GM19455 (cell line): ENCODE results near the gene SEL1L2.
"Not testable (repeated sequence)": the region's sequence is repeated elsewhere in the genome, so short reads cannot be mapped to it uniquely, and the experiment has no call there.

ENCODE experiments used
- ATAC-seq: cut with Tn5 transposase; IDR thresholded peaks from one replicate; pipeline ENCODE4 v1.9.1; 2021; ENCODE audit not compliant: unreplicated experiment

Gene SEL1L2, protein sequence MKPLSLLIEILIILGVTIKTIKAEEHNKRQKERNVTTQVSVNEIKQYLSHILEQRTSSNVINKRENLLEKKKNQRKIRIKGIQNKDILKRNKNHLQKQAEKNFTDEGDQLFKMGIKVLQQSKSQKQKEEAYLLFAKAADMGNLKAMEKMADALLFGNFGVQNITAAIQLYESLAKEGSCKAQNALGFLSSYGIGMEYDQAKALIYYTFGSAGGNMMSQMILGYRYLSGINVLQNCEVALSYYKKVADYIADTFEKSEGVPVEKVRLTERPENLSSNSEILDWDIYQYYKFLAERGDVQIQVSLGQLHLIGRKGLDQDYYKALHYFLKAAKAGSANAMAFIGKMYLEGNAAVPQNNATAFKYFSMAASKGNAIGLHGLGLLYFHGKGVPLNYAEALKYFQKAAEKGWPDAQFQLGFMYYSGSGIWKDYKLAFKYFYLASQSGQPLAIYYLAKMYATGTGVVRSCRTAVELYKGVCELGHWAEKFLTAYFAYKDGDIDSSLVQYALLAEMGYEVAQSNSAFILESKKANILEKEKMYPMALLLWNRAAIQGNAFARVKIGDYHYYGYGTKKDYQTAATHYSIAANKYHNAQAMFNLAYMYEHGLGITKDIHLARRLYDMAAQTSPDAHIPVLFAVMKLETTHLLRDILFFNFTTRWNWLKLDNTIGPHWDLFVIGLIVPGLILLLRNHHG

DNA sequence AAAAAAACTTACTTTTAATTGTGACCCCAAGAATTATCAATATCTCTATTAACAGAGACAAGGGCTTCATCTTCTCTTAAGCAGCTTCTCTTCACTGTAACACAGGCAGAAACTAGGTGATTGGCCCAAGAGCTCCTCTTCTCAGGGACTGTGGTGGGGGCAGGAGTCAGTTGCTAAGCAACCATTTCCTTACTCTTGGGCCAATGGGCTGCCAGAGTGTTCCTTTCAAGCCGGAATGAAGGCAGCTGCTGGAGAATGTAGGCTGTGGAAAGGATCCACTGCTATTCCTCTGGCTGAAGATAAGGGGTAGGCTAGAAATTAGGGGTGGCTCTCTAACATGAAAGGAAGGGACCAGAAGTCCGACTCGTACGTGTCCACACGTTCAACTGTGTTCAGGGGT is at the start of gene SEL1L2:
Gene SEL1L2 (minus strand): TSS at position 150 of the 400 bp plus-strand sequence. CDS start 80 bp downstream, at position 70.
- no peak for ATAC-seq

DNA sequence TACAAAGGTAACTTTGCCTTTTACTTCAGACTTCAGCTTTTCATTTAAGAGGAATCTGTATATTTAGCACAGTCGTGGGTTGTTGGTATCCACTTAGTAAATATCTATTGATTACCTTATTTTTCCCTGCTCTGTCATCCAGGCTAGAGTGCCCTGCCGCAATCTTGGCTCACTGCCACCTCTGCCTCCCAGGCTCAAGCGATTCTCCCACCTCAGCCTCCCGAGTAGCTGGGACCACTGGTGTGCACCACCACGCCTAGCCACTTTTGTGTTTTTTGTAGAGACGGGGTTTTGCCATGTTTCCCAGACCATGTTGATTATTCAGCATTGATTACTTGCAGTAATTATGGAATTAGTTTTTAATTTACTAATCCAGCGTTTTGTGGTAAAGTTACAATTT is 46.2 kb upstream of the SEL1L2 start:
- no peak for ATAC-seq

DNA sequence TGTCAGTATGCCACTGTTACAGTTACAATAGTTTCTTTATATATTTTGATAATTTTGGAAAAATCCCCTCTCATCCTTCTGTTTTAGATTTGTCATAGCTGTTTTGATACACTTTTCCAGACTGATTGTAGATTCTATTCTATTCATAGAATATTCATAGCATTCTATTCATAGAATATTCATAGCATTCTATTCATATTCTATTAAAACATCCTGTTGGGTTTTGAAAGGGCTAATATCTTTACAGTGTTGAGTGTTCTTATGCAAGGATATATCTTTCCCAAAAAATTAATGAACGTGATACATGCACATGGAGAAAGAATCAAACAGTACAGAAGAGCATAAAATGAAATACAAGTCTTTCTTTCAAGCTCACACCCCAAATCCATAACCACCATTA is 42.9 kb upstream of the SEL1L2 start:
- no peak for ATAC-seq

DNA sequence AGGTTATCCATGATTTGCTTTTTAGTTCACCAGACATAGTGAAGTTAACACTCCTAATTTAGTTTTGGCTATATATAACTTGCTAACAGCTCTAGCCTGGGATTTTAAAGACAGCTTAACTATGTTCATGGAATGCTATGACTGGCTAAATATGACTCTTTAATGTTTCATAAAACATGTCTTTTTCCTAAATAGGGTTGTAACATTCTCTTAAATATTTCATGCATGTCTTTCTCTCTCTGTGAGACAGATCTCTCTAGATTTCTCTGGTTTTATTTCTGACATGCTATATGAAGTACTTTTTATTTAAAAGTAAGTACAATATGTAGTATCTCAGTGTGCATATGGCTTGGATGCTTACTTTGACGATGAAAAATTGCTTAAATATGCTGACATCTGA is 40.6 kb upstream of the SEL1L2 start:
- no peak for ATAC-seq

DNA sequence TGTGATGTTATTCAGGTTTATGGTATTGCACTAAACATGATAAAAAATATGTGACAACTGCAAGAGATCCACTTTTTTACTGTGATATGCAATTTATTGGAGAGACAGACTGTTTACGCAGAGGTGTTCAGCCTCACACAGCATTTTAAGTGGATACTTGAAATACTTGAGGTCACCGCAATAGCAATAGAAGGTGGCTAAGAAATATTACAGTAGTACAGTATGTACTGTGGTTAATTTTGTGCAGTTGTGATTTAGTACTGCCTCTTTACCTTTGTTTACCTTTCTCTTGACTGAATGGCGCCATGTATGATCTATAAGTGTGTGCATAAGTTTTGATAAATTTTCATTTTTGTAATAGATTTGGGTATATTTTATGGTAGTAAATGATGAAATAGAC is 22.3 kb upstream of the SEL1L2 start:
- no peak for ATAC-seq

DNA sequence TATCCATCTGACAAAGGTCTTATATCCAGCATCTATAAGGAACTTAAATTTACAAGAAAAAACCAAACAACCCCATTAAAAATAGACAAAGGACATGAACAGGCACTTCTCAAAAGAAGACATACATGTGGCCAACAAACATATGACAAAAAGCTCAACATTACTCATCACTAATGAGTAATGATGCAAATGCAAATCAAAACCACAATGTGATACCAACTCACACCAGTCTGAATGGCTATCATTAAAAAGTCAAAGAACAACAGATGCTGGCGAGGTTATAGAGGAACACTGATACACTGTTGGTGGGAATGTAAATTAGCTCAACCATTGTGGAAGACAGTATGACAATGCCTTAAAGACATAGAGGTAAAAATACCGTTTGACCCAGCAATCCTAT is 18.8 kb upstream of the SEL1L2 start:
- ATAC-seq = no peak

DNA sequence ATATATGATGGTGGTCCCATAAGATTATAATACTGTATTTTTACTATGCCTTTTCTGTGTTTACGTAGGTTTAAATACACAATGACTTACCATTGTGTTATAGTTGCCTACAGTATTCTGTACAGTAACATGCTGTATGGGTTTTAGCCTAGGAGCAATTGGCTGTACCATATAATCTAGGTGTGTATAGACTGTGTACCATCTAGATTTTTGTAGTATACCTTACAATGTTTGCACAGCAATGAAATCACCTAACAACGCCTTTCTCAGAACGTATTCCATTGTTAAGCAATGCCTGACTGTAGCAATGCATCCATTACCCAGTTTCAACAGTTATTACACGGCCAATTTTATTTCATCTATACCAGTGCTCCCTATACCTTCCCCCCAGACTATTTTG is 15.6 kb upstream of the SEL1L2 start:
- no peak for ATAC-seq

DNA sequence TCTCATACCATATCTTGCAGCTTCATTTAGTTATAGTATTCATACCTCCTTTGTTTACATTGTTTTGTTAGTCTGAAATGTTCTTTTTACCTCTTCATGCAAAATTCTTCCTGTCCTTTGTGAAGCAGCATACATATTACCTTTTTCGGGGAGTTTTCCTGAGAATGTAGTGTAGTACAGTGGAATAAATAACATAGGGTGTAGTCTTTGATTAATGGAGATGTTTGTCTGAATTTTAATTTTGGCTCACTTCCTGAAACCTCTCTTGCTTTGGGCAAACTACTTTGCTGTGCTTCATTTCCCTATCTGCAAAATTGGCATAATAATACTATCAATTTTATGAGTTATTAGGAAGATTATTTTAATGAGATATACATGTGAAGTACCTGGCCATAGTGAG is 10.5 kb upstream of the SEL1L2 start:
- ATAC-seq = no peak

DNA sequence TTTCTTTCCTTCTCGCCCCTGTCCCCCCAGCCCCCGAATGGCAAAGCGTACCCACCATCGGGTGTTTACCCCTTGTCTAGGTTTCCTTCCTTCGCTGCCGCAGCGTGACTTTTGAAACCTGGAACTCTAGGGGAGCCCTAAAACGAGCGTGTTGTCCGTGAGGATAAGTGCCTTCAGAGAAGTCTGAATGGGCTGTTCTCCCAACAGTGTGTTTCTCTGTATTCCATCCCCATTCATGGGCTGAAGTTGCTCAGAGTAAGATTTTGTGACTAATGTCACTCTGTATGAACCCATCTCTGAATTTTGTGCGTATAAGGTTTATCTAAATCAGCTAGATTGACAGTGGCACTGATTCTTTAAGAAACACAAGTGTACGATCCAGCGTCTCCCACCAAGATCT is 5.9 kb upstream of the SEL1L2 start:
- no peak for ATAC-seq

DNA sequence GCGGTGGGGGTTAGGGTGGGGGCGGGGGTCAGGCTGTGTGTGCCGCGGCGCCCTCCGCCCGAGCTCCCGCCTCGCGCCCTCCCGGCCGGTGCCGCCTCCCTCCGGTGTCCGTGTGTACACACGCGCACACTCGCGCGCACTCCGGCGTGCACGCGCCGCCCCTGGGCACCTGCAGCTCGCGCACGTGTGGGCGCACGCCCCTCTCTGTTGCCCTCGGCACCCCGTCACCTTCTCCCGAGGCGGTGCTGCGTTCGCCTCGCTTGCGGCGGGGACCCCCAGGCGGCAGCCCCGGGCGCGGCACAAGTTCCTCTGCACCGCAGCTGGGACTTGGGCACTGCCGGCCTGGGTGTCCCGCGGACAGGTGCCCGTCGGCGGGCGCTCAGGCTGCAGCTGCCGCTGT is 5.4 kb upstream of the SEL1L2 start:
- no peak for ATAC-seq

DNA sequence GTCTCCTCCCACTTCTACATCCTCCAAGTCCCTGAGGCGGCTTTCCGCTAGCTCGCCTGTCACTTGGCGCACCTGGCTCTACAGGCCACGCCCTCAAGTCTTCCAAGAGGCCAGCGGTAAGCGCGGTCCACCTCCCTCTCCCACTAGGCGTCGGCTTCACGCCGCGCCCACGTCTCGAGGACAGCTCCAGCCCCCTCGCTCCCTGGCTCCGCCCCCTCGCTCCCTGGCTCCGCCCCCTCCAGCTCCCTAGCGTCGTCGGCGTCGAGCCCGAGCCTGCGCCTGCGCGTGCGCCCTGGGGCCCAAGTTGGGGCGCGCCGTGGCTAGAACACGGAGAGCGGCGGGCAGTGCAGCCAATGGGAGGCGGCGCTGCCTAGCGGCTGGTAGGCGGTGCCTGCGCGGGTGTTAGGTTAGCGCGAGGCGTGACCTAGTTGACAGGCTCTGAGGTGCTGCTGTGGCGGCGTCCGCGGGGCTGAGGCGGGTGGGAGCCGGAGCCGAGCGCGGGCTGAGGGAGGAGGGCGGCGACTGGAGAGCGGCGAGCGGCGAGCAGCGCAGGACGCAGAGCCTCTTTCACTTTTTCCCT is 4.8 kb upstream of the SEL1L2 start, which contains the start of gene MACROD2:
Gene MACROD2 (plus strand): TSS at position 431 of the 580 bp plus-strand sequence.
- no peak for ATAC-seq

DNA sequence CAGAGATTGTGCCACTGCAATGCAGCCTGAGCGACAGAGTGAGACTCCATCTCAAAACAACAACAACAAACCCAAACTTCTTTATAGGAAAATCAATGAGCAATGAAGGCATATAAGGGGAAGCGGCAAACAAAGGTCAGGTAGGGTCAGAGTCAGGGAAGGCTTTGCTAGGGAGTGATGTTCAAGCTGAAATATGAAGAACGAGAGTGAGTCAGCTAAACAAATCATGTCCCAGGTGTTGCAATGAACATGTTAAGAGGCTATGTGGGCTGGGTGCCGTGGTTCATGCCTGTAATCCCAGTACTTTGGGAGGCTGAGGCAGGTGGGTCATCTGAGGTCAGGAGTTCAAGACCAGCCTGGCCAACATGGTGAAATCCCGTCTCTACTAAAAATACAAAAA is 1.5 kb upstream of the SEL1L2 start:
- not testable (repeated sequence) for ATAC-seq

DNA sequence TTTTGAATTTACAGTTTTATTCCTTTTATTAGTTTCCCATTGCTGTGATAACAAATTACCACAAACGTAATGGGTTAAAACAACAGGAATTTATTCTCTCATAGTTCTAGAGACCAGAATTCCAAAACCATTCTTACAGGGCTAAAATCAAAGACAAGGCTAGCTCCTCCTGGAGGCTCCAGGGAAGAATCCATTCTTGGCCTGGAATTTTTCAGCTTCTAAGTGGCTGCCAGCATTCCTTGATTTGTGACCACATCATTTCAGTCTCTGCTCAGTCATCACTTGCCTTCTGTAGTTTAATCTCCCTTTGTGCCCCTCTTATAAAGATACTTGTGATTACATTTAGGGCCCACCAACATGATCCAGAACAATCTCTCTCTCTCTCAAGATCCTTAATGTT is 897 bp upstream of the SEL1L2 start:
- no peak for ATAC-seq

DNA sequence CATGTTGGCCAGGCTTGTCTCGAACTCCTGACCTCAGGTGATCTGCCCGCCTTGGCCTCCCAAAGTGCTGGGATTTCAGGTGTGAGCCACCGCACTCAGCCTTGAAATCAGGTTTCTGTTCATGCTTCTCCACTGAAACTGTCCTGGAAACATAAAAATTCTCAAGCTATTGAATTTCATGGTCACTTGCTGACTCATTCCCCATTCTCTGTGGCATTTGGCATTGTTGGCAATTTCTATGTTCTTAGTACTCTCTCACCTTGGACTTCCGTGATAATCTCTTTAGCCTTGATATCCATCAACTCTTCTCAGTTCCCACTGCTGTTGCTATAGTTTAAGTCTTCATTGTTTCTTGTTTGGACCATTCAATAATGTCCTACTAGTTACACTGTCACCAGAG is 6.2 kb downstream of the SEL1L2 start:
- no peak for ATAC-seq

DNA sequence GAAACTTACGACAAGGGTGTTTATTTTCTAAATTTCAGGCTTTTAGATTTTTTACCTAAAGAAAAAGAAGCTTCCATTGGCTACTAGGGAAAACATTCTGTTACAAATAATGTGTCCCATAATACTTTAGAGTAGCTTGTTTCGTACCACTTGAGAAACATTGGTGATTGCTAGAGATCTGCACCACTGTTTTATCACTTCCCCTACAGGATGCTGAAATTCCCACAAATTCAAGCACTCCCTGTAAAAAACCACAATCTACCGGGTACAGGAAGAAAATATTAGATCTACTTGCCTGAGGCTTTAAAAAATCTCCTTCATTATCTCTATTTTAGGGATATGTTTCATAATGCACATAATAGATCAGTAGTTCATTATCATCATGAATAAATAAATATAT is 29.9 kb downstream of the SEL1L2 start:
- ATAC-seq = no peak

DNA sequence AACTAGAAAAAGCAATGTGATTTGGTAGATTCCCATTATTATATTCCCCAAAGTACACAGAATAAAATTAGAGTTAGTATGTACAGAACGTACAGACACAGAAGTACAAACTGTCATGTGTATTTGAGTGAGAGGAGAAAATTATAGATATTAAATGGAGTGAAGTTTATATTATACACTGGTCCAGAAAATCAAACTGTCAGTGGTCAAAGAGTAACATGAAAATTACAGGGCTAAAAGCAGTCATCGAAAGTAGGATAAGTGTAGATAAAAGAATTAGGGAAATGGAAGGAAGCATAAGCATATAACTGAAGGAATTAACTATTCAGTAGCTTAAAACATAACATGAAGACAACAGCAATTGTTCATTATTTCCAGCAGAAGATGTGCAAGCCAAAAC is 30.3 kb downstream of the SEL1L2 start:
- no peak for ATAC-seq

DNA sequence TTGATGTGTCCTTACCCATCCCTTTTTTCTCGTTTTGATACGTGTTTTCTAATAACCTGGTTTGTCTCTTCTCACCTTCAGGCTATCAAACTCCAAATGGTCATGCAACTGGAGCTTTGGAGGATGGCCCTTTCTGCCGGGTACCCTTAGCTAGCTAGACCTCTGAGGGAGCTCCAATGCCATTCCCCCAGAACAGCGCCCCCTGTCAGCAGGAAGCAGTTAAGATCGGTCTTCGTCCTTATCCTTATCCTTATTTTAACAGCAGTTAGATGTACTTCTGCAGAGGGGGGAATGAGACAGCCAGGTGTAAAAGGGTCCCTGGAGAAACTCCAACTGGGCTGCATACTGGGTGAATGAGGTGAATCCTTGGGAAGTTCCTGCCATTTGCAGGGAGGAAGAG is 37.2 kb downstream of the SEL1L2 start:
- ATAC-seq = no peak

DNA sequence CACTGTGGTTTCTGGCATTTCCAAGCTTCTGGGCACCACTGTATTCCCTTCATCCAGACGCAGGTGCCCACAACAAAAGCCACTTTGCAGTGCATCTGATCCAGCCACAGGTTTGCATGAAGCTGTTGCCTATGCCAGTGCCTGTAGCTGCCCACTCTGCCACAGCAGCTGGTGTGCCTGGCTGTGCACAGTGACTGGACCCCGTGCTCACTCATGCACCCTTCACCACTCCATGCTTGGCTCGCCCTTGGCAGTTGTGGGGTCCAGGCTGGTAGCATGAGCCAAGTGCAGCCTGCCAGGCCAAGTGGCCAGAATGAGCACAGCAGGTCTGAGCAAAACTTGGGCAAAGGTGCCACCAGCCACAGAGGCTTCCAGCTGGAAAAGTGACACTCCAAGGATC is 42.7 kb downstream of the SEL1L2 start:
- no peak for ATAC-seq

DNA sequence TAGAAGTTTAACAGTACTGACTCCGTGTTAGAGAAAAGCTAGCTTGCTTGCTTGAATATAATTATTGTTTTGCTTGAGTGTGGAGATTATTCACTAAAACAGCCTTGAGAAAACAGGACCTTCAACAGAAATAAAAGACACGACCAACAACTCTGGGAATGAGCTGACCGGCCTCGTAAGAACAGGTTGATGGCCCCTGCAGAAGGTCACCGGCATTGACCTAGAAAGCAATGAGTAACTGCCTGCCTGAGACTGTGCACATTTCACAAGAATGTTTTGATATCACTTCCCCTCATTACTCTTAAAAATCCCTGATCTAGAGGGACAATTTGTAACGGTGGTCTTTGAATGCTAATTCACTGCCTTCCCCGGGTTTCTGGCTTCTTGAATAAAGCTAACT is 49.4 kb downstream of the SEL1L2 start:
- ATAC-seq = no peak

DNA sequence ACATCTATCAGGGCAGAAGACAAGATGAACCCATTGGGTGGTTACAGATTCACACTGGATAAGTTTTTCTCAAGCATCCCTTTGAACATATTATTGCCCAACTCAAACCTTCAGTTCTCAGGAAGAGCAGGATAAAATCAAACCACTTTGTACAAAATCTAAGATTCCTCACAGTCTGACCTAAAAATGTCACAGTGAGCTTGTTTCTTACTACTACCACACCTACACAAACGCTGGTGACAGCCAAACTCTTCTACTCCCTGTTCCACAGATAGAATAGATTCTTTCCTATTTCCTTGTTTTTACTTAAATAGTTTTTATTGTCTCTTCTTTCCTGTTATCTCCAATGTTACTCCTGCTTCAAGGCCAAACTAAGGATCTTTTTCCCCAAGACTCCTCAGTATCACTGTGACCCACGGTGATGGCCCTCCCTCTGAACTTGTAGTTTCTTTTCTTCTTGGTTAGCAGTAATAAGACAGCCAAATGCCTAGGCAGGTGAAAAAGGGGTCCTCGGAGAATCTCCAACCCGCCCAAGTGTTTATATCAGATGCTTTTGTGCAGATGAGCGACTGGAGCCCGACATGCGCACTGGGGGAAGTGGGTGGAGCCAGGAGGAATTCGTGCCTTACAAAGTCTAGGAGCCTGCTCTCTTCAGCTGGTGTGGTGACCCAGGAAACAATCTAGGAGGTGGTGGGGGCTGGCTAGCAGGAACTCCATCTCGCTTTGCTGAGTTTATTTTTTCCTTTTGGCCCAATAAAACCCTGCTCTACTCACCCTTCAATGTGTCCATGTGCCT is 53.4 kb downstream of the SEL1L2 start:
- no peak for ATAC-seq
